Right cardiac atrium (tissue), 5 donors: ENCODE data around the gene CLEC3B. TPM values are rescaled to one million over a fixed set of nuclear protein-coding genes. Genes with fewer than 3 reads are reported as not detected.
"Not testable (repeated sequence)": the region's sequence is repeated elsewhere in the genome, so short reads cannot be mapped to it uniquely, and the experiment has no call there.

ENCODE experiments used
- ATAC-seq, 2 donors: fragments of 200-7000 bp; cut with Tn5 transposase; one replicate each; pipeline versions ENCODE4 v1.8.0 to v1.9.1; 2020; ENCODE audit warnings: moderate library complexity in 2 of 2, mild to moderate bottlenecking in 1 of 2
- DNase-seq, 3 donors: peaks; one replicate each; pipeline ENCODE4 v3.0.0-alpha.2; 2020
- H3K27ac ChIP-seq: one replicate; pipeline ENCODE4 v1.5.1; 2013; ENCODE audit warnings: mild to moderate bottlenecking, low read length, control low read depth, moderate library complexity
- H3K27me3 ChIP-seq: one replicate; pipeline ENCODE4 v1.6.1; 2013; ENCODE audit not compliant: control insufficient read depth, insufficient read depth
- H3K4me1 ChIP-seq: one replicate; pipeline ENCODE4 v1.6.1; 2013; ENCODE audit warnings: low read length; ENCODE audit not compliant: control insufficient read depth, insufficient read depth
- H3K4me3 ChIP-seq: one replicate; pipeline ENCODE4 v1.5.1; 2013; ENCODE audit warnings: low read length, control low read depth
- H3K9me3 ChIP-seq: one replicate; pipeline ENCODE4 v1.6.1; 2013; ENCODE audit warnings: low read length; ENCODE audit not compliant: control insufficient read depth
- WGBS: extraction: QIAGEN DNeasy Blood & Tissue Kit; methylation state at CpG from one replicate; pipeline ENCODE4 v1.1.7; 2013; 5-methylcytosine and 5-hydroxymethylcytosine counted together
- intact Hi-C, 4 donors: fragments of 100-400 bp; cut with DNase I; formaldehyde crosslinking; loops; one replicate each; pipeline versions ENCODE4 v1.11.0 to v1.14.0; 2022 to 2023
- polyA plus RNA-seq: library from polyadenylated mRNA; stranded (reverse); fragments of 200-250 nt; gene quantifications from one replicate; pipeline ENCODE4 v1.2.3, GENCODE V29; 2013
- total RNA-seq, 4 donors: library from RNA; stranded (reverse); fragmentation: NEBNext Ultra II Directional; extraction: Animal tissue kit (Norgen Biotek cat#: 25700); gene quantifications; one replicate each; pipeline ENCODE4 v1.2.1, GENCODE V29; 2021
- donor health status: healthy with polysubstance abuse.
- donor health status: DM: no; HTN: yes; CAD: no.
- donor health status: DM: no; HTN: no; CAD: no.
- donor health status: DM: no; HTN: yes; CAD: no; lungs with severe emphysema.
- donor health status: DM: yes; HTN: yes; CAD: no.

The CLEC3B gene
- total and polyA plus RNA-seq, 5 donors: 133 to 451 (median 169) TPM

DNA sequence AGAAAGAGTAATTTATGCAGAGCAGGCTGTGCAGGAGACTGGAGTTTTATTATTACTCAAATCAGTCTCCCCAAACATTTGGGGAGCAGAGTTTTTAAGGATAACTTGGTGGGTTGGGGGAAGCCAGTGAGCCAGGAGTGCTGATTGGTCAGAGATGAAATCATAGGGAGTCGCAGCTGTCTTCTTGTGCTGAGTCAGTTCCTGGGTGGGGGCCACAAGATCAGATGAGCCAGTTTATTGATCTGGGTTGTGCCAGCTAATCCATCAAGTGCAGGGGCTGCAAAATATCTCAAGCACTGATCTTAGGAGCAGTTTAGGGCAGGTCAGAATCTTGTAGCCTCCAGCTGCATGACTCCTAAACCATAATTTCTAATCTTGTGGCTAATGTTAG lies 27.7 kb downstream of the CLEC3B start:
- H3K4me1 ChIP-seq, ATAC-seq, H3K9me3 ChIP-seq, H3K27me3 ChIP-seq, H3K4me3 ChIP-seq, DNase-seq, H3K27ac ChIP-seq, intact Hi-C loops: not testable (repeated sequence)
- WGBS: 59% methylated on average over 1 of the region's 1 CpG

DNA sequence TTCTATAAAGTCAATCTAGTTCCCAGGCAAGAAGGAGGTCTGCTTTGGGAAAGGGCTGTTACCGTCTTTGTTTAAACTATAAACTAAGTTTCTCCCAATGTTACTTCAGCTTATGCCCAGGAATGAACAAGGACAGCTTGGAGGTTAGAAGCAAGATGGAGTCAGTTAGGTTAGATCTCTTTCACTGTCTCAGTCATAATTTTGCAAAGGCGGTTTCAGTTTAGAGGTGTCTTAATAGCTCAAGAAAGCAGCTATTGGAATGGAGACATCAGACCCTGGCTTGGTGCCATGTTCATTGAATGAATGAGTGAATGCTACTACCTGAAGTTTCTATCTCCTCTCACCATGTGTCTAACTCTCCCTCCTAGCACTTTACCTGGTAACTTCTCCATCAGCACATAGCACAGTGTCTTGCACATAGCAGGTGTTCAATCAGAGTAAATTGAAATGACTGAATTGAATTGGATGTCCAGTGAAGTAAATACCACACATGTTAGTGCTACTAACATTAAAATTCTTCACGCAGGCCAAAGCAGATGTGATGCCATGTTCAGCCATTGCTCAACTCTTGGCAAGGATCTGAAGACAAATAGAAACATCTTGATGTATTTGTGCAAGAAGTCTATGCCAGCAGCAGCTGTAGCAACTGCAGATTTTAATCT lies 28.2 kb downstream of the CLEC3B start:
- WGBS: 83% methylated on average over 3 of the region's 3 CpGs
- H3K27ac ChIP-seq: no peak overlapping the region
- peaks cover 3% of the 10 kb centered on the region for H3K4me1 ChIP-seq
- ATAC-seq (no peak), DNase-seq (no peak)
- no peak overlapping the region for H3K4me3 ChIP-seq
- intact Hi-C loops: no loop called here
- H3K9me3 ChIP-seq: no peaks in the 10 kb centered on the region
- H3K27me3 ChIP-seq: no peaks in the 10 kb centered on the region

DNA sequence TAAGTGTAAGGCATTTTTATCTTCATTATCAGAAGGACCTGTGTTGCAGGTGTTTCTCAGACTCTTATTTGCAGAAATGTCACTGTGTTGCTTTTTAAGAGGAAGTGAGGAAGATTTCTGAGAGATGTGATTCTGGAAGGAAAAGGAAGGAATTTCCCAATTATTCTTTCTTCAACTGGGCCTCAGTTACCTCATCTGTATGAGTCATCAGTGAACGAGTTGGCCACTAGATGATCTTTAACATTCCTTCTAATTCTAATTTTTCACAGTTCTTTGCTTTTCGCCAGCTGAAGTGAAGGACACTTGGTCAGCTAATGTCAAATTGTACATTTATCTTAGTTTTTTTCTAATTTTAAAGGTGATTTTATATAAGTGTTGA lies 28.9 kb downstream of the CLEC3B start:
- ATAC-seq: no peak
- H3K9me3 ChIP-seq: no peaks in the 10 kb centered on the region
- H3K4me1 ChIP-seq: peaks cover 3% of the 10 kb centered on the region
- intact Hi-C loops: no loop called here
- WGBS: 50% methylated on average over 2 of the region's 2 CpGs
- H3K4me3 ChIP-seq: no peak overlapping the region
- DNase-seq: no peak
- H3K27me3 ChIP-seq: no peaks in the 10 kb centered on the region
- no peak overlapping the region for H3K27ac ChIP-seq

DNA sequence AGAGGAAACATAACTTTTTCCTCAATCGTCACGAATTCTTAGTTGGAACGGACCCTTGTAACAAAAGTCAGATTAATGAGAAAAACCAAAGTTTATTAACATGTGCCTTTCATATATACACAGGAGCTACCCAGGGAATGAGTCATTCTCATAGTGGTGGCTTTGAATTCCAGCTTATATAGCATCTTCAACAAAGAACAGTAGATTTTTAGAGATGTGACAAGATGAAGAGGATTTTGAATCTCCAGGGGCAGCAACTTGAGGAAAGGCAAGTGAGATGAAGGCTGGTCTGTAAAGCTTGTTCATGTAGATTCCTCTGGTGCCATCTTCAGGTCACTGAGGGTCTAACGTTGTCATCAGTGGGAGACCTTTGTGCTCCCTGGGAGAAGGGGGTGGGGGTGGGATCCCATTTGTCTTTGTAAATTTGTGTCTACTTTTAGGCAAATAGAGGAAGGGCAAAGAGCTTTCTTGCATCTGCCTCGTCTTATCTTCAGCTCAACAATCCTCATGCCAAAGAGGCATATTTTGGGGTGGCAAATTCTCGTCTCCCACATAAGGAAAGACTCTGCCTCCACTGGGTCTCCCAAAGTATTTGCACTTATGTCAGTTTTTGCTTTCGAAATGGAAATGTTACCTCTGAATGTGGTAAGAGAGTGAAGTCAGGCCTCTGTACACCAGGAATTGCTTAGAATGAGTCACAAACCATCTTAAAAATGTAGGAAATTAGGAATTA lies 29.5 kb downstream of the CLEC3B start:
- peak in 1 of 2 donors; percentile 41 for ATAC-seq
- Histone ChIP-seq H3K27ac (no peak overlapping the region), H3K4me1 (peaks cover 3% of the 10 kb centered on the region), H3K27me3 (no peaks in the 10 kb centered on the region), H3K4me3 (no peak overlapping the region), H3K9me3 (no peaks in the 10 kb centered on the region)
- intact Hi-C loops: no loop called here
- DNase-seq: no peak
- WGBS: 72% methylated on average over 7 of the region's 7 CpGs

DNA sequence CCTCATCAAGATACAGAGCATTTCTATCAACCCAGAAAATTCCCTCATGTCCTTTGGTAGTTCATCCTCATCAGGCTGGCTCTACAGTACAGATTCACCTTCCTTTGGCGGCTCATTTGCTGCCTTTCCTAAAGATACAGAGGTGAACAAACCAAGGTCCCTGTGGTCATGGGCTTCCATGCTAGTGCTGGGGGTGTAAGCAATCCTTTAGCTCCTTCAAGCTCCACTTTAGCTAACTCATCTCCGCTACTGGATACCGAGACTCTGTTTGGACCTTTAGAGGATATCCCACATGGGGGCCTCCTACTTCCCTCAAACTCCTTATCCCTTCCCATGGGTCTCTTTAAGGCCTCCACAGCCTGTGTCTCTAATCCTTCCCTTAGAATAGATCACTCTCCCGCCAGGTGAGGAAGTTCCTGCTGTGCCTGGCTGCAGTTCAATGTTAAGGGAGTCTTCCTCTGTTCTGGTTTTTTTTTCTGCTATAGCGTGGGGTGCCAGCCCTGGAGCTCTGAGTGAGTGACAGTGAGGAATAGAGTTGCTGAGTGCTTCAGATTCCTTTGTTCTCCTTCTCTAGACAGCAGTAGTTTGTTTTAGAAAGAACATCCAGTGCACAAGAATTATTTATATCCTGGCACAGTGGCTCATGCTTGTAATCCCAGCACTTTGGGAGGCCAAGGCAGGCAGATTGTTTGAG lies 30.7 kb downstream of the CLEC3B start:
- Histone ChIP-seq H3K9me3 (no peaks in the 10 kb centered on the region), H3K4me1 (peaks cover 3% of the 10 kb centered on the region), H3K27me3 (no peaks in the 10 kb centered on the region), H3K27ac (peak overlapping the region; percentile 82), H3K4me3 (no peak overlapping the region)
- DNase-seq (no peak), ATAC-seq (peak; percentile 75 to 91)
- 62% methylated on average over 5 of the region's 5 CpGs for WGBS
- intact Hi-C loops: no loop called here

DNA sequence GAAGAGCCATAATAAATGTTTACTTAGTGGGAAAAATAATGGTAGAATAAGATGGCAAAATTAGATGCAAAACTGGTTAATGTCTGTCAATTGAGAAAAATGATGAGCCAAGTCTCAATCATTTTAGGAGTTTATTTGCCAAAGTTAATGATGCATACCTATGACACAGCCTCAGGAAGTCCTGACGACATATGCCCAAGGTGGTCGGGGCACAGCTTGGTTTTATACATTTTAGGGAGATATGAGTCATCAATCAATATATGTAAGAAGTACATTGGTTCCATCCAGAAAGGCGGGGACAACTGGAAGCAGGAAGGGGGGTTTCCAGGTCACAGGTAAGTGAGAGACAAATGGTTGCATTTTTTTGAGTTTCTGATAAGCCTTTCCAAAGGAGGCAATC lies 31.5 kb downstream of the CLEC3B start:
- ATAC-seq: no peak
- no peaks in the 10 kb centered on the region for H3K27me3 ChIP-seq
- peaks cover 3% of the 10 kb centered on the region for H3K4me1 ChIP-seq
- no peaks in the 10 kb centered on the region for H3K9me3 ChIP-seq
- H3K27ac ChIP-seq: no peak overlapping the region
- WGBS: 90% methylated on average over 3 of the region's 3 CpGs
- intact Hi-C loops: no loop called here
- DNase-seq: no peak
- H3K4me3 ChIP-seq: no peak overlapping the region

DNA sequence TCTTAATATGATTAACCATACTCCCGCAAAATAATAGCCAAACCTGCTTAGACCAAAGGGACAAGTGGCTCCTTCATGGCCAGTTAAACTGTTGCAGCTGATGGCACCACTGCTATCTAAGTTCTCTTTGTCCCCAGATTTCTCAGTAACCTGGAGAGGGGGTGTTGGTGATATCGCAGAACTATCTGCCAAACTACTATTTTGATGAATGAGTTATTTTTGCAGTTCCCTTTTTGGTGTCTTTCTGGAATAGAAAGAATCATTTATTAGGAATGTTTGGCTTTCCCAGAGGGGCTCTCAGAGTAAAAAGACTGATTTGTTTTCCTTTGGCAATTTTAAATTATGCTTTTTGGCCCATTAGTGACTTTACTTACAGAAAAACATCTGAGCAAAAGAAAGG lies 33.0 kb downstream of the CLEC3B start:
- no peak for DNase-seq

DNA sequence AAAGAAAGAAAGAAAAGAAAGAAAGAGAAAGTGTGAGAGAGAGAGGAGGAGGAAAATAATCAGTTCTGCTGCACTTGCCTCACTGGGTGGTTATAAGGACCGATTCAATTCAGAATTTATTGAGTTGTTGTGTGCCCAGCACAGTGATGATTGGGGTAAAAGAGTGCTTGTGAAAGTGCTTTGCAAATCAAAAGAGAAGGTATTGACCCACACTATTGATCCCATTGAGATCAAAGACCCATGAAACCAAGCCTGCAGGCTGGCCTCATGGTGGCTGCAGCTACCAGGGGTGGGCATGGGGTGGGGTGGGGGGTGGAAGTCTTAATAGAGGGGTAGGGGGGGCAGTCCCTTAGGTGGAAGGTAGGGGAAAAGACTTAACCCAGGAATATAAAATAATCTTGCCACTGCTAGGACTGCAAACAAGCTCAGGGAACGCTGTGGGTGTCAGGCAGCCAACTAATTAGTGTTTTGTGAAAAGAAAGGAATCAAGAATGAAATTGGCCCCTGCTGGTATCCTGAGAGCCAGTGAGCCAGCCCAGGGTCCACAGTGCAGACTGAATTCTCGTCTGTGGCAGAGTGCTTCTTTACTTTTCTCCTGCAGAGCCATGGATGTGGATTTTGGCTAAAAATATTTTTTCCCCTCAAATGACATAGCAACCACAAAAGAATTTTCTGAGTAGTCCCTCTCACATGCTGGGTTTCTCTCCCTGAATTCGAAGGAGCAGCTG lies 34.2 kb downstream of the CLEC3B start:
- Histone ChIP-seq H3K4me3 (no peak overlapping the region), H3K27ac (no peak overlapping the region), H3K27me3 (no peaks in the 10 kb centered on the region), H3K9me3 (no peaks in the 10 kb centered on the region), H3K4me1 (peaks cover 6% of the 10 kb centered on the region)
- DNase-seq (no peak), ATAC-seq (no peak)
- intact Hi-C loops: no loop called here
- 64% methylated on average over 4 of the region's 4 CpGs for WGBS

More for the DNA sequence above, 33.0 kb downstream of the CLEC3B start:
- no peaks in the 10 kb centered on the region for H3K27me3 ChIP-seq
- ATAC-seq: no peak
- intact Hi-C loops: no loop called here
- peaks cover 3% of the 10 kb centered on the region for H3K4me1 ChIP-seq
- H3K27ac ChIP-seq: no peak overlapping the region
- no peaks in the 10 kb centered on the region for H3K9me3 ChIP-seq
- whole genome bisulfite sequencing: 72% methylated on average over 2 of the region's 2 CpGs
- no peak overlapping the region for H3K4me3 ChIP-seq

DNA sequence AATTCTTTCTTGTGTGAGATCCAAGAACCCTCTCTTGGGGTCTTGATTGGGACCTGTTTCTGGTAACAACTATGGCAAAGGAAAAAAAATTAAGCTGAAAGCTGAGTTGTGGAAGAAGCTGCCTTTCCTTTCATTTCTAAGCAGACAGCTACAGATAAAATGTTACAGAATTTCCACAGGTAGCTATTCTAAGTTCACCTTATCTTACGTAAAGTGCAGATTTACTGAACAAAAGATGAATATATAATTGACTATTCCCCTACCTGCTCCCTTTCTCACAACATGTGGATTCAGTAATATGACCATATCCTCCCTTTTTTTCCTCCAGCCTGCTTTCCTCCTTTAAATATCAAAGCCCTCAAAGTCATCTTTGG lies 36.6 kb downstream of the CLEC3B start:
- intact Hi-C loops: no loop called here
- Histone ChIP-seq H3K4me3 (no peak overlapping the region), H3K27me3 (no peaks in the 10 kb centered on the region), H3K4me1 (peaks cover 5% of the 10 kb centered on the region), H3K27ac (no peak overlapping the region), H3K9me3 (no peaks in the 10 kb centered on the region)
- 96% methylated on average over 1 of the region's 1 CpG for WGBS
- ATAC-seq: no peak
- DNase-seq: no peak

DNA sequence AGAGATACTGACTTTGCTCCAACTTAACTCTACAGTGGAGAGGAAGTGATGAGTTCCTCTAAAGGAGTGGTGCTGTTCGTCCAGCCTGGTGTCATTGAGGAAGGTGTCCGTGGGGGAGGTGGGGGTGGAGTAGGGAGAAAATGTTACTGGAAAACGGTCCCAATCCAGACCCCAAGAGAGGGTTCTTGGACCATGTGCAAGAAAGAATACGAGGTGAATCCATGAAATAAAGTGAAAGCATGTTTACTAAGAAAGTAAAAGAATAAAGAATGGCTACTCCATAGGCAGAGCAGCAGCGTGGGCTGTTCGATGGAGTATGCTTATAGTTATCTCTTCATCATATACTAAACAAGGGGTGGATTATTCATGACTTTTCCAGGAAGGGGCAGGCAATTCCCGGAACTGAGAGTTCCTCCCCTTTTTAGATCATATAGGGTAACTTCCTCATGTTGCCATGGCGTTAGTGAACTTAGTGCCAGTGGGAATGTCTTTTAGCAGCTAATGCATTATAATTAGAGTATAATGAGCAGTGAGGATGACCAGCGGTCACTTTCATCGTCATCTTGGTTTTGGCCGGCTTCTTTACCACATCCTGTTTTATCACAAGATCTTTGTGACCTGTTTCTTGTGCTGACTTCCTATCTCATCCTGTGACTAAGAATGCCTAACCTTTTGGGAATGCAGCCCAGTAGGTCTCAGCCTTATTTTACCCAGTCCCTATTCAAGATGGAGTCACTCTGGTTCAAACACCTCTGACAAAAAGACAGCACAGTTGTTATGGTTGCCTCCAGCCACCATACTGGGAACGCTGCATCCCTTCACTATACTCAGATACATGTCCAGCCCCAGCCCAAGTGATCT lies 38.6 kb downstream of the CLEC3B start:
- no peaks in the 10 kb centered on the region for H3K9me3 ChIP-seq
- ATAC-seq (peak; percentile 40 to 80), DNase-seq (no peak)
- H3K4me1 ChIP-seq: peaks cover 5% of the 10 kb centered on the region
- intact Hi-C loops: no loop called here
- H3K27ac ChIP-seq: peak overlapping the region; percentile 37
- H3K4me3 ChIP-seq: no peak overlapping the region
- WGBS: 37% methylated on average over 12 of the region's 12 CpGs
- H3K27me3 ChIP-seq: no peaks in the 10 kb centered on the region
